HK-2 (cell line): Measurements from ENCODE around the gene KLHDC7B.

Experiments used
- DNase-seq: peaks from one replicate; pipeline ENCODE4 v3.0.0-alpha.2; 2018; ENCODE audit not compliant: unreplicated experiment

Gene KLHDC7B

DNA sequence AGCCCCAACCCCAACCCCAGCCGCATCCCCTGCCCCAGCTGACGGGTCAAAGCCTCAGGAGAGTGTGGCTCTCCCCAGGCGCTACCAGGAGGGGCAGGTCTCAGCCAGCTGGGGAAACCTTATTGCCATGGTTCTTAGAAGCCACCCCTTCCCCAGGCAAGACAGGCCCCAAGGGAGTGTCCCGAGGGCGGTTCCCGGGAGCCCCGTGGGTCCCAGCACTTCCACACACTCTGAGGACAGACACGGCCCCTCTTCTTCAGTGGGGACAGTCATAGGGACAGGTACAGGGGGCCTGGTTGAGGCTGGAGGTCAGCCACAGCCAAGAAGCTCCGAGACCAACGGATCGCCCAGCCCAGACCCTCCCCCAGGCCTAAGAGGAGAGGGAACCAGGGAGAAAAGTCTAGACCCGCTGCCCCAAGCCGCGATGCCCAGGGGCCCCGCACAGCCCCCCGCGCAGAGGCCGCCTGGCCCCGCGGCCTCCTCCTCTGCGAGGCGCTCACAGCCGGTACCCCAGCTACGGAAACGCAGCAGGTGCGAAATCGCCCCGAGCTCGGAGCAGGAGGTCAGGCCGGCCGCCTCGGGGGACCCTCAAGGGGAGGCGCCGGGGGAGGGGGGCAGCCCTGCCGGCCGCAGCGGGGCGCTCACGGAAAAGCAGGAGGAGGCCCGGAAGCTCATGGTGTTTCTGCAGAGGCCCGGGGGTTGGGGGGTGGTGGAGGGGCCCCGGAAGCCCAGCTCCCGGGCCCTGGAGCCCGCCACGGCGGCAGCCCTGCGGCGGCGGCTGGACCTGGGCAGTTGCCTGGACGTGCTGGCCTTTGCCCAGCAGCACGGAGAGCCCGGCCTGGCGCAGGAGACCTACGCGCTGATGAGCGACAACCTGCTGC is 2.6 kb downstream of the KLHDC7B start:
- no peak for DNase-seq

- DNase-seq = no peak
Measured at GRCh38 chr22:50548921-50549790, 3.5 kb downstream of the KLHDC7B start.

- no peak for DNase-seq
Measured at GRCh38 chr22:50550395-50550794, 4.7 kb downstream of the KLHDC7B start.

- no peak for DNase-seq
Measured at GRCh38 chr22:50551160-50551752, 5.6 kb downstream of the KLHDC7B start.

GRCh38 chr22:50553310-50553709 is 7.6 kb downstream of the KLHDC7B start:
- DNase-seq = no peak

DNA sequence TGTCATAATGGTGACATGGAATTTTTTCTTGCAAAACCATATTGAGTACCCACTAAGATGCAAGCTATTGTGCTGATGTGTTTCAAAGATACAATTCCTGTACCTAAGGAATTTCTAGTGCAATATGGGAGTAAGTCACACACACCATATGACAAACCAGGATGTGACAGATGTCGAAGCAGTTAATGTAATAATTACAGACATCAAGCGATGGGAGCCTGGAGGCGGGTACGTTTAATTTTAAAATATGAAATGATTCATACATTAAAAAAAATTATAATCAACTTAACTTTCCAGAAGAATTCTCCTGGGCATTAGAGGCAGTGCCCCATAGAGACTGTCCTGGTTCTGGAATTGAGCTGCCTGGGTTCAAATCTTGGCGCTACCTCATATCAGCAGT is 11.0 kb downstream of the KLHDC7B start:
- no peak for DNase-seq

DNA sequence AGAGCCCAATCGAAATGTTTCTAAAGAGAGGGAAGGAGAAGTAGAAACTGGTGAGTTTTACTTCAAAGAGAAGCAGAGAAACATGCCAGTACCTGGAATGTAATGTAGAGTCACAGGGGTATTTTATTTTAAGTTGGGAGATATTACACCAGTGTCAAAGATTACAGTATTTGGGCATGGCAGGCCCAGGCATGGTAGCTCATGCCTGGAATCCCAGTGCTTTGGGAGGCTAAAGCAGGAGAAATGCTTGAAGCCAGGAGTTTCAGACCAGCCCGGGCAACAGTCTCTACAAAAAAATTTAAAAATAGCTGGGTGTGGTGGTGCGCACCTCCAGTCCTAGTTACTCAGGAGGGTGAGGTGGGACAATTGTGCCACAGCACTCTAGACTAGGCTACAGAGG is 14.3 kb downstream of the KLHDC7B start:
- DNase-seq = no peak

DNA sequence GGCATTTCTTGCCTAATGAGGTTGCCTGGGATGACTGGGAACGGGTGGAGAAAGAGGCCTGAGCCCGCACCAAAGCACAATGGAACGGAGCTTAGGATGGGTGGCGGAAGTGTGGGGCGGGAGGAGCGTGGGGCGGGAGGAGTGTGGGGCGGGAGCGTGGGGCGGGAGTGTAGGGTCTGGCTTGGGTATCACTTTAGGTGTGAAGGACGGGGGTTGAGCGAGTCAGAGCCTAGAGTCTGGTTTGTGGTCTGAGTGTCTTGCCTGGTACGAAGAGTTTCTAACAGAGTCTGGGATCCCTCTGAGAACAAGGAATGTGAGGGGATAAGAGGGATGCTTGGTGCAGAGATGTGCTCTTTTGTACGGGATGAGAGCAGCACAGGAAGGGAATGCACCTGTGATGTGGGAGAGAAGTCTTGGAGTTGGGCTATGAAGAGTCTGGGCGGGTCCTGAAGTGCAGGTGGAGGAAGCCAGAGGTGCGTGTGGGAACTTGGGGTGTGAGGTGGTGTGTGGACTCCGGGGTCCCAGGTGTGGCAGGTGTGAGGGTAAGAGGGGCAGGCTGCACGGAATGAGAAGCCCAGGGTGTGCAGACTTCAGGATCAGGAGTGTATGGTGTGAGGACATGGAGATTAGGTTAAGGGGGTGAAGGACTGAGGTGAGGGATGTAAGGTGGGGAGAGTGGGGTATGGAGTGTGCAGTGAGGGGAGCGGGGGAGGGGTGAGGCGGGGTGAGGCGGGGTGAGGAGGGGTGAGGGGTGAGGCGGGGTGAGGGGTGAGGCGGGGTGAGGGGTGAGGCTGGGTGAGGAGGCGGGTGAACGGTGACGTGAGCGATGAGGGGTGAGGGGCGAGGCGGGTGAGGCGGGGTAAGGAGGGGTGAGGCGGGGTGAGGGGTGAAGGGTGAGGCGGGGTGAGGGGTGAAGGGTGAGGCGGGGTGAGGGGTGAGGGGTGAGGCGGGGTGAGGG is 16.0 kb downstream of the KLHDC7B start:
- DNase-seq = no peak

DNA sequence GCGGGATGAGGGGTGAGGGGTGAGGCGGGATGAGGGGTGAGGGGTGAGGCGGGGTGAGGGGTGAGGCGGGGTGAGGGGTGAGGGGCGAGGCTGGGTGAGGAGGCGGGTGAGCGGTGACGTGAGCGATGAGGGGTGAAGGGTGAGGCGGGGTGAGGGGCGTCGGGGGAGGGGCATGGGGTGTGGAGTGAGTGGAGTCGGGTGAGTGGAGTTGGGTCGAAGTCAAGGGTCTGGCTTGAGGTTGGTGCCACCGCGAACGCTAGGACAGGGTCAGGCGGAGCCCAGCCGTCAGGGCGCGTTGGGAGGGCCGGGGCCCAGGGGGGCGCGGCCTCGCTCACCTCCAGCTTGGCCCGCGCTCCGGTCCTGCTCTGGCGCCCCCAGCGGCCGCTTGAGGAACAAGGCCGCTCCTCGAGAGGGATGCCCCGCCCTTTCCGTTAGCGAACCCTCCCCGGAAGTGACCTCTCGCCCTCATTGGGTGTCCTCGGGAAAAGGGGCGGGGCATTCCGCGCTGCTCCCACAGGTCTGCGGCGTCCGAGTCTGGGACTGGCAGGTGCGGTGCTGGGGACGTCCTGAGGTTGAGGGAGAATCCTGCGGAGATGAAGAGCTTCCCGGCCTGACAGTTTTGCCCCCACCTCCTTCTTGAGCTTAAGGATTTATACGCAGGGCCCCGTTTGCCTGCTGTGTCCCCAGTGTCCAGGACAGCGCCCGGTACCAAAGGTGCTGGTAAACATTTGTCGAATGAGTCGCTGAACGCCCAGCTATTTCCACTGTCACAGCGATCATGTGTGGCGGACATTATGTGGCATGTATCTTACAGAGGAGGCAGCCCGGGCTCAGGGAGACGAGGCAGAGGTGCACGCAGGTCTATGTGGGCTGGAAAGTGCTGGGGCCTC is 17.1 kb downstream of the KLHDC7B start, which contains the start of gene SYCE3:
Gene SYCE3, minus strand, starts transcription at position 397 of the 890 bp plus-strand sequence. CDS start 6,514 bp downstream, outside the sequence.
- DNase-seq = peak; percentile 96

- DNase-seq = no peak
Measured at GRCh38 chr22:50563413-50564160, 17.9 kb downstream of the KLHDC7B start.

GRCh38 chr22:50564289-50564688 is 18.6 kb downstream of the KLHDC7B start:
- no peak for DNase-seq

GRCh38 chr22:50567721-50568252 is 22.1 kb downstream of the KLHDC7B start:
- DNase-seq = no peak

DNA sequence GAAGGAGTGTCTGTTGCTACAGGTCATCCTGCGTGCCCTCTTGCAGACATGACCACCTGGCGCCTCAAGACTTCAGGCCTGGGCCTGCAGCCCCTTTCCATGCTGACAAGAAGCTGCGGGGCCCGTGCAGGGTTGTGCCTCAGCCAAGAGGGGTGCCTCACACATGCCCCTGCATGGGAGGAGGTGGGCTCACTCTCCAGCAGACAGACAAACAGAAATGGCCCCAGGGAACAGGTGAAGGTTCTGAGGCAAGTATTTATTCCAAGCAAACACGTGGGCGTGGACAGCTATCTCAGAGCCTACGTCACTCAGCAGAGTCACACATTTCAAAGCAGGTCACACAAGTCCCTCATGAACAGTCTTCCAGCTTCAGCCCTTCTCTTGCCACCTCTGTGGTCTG is 22.9 kb downstream of the KLHDC7B start:
- no peak for DNase-seq

DNA sequence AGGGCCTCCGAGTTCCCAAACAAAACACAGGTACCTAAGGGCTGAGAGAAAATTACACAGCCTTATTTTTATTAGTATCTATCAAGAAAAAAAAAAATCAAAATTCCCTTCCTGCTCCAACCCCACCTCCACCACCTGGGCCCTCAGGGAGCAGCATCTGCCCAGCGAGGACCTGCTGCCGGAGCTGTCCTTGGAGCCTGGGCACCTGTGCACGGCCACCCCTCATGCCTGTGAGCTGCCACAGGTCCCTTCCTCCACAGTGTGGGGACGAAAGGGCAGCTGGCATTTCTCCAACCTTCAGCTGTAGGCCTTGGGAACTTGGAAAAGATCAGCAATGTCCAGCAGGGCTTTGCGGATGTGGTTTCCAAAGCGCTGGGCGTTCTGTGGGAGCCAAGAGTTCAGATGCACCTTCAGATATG is 23.4 kb downstream of the KLHDC7B start:
- DNase-seq = no peak

GRCh38 chr22:50569896-50570535 is 24.3 kb downstream of the KLHDC7B start:
- DNase-seq = peak; percentile 62

GRCh38 chr22:50570861-50571260 is 25.2 kb downstream of the KLHDC7B start:
- no peak for DNase-seq

DNA sequence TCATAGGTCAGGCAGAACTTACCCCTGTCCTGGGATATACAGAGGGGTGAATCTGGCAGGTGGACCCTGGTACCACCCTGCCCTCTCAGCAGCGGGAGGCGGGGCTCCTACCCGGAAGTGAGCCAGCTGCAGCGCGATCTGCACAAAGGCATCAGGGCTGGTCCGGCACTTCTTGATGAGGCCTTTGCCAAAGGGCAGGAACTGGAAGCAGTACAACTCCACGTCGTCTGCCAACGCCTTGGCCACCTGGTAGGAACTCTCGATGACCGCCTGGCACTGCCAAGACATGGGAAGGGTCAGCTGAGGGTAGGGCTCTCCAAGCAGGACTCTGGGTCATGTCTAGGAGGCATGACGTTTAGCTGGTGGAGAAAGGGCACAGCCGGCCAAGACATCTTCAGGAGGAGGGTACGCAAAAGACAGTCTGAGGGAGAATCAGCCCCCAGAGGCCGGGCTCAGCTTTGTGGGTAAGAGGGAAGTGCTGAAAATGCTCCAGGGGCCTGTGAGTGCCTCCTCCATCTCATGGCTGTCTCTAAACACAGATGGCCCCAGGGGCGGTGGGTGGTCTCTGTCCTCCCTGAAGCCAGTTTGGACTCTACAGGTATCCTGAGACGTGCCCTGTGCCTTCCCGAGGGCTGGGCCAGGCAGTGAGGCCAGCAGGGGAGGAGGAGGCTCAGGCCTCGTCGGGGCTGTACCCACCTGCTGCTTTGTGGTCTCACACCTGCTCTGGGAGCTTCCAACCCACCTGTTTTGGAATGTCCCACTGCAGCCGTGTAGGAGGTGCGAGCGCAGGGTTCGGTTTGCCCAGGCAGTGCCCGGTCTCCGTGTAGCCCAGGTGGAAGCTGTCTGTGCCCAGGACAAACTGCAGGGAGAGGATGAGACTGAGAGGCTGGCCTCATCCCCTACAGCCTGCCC is 25.8 kb downstream of the KLHDC7B start:
- DNase-seq = no peak
